Non-pigmented ciliary epithelial cell (primary cell): ENCODE data around the gene NCK2.
"Not testable (repeated sequence)": the region's sequence is repeated elsewhere in the genome, so short reads cannot be mapped to it uniquely, and the experiment has no call there.

Experiments
- DNase-seq: peaks from one replicate; pipeline ENCODE4 v3.0.0-alpha.2; 2010; ENCODE audit warnings: low read depth

The NCK2 gene

DNA sequence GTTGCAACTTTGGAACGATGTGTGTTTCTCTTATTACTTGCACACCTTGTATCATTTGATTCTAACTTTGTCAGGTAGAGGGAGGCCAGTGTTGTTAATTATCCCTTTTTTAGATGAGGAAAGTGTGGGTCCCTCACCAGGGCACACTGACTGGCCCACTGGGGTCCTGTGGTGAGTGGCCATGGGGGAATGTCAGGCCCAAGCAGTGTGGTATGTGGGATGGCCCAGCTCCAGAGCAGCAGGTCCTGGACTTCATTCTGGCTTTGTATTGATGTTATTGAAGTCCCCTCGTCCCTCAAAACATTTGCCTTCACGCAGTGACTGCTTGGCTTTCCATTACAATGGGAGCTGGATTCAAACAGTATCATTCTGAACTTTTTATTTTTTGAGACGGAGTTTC, 11.7 kb downstream of the NCK2 start:
- no peak for DNase-seq

DNA sequence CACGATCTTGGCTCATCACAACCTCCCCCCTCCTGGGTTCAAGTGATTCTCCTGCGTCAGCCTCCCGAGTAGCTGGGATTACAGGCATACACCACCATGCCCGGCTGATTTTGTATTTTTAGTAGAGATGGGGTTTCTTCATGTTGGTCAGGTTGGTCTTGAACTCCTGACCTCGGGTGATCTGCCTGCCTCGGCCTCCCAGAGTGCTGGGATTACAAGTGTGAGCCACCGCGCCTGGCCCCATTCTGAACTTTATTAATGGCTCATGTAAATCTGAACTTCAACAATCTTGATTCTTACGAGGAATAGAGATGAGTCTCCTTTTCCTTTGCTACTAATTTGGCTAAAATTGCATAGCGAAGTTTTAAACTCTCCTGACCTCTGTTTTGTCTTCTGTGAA, 12.2 kb downstream of the NCK2 start:
- DNase-seq: not testable (repeated sequence)

DNA sequence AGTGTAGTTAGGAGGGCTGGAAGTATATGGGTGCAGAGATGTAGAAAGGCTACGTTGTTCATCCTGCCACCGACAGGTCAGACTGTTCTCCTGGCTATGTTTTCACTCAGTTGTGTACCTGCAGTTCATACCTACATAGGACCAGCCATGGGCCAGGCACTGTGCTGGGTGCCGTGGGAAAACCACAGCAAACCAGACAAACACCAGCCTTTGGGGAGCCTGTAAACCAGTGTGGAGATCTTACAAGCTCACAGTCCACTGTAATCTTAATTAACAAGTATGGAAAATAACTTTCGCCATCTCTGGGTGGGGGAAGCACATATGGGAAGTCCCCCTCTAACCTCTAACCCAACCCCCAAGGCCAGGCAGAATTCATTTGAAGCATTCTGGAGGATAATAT, 12.7 kb downstream of the NCK2 start:
- no peak for DNase-seq

DNA sequence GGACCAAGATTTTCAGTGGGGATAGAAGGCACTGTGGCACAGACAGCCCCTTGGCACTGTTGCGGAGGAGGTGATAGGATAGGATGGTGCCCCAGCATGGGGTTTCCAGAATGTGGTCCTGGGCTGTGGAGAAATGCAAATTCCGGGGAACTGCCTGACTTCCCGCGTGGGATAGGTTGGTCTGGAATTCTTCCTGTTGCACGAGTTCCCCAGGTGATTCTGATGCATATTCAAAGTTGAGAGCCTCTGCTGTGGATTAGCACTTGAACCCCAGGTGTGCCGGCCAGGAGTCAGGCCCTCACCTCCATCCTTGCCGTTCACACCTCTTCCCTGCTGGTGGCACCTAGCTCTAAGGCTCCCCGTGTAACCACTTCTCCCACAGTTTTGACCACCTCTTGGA, 15.5 kb downstream of the NCK2 start:
- no peak for DNase-seq

DNA sequence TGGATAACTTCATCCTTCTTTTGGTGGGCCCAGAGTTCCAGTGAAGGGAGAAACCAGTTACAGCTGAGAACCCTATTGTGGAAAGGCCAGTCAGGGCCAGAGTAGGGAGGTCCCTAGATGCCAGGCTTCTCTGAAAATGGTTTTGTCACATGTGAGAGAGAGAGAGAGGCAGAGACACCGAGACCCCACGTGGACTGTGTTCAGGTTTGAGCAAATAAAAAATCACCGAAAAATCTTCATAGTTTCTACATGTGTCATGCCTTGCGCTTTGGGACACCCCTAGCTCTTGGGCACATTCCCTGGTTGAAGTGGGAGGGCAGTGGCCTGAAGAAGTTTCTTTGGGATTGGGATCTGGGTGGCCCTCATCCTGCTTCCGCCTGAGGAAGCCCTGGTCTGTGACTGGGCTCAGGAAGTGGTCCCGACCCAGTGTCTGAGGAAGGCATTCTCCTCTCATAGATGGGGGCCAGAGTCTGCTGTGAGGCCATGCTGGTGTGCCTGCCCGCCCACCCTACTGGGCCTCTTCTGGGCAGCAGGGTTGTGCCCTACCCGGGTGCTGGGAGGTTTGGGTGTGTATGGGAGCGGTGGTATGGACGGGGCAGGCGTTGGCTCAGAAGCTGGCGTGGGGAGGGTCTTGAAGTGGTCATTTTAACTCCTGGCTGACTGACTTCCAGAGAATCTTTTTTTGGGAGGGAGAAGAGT, 16.1 kb downstream of the NCK2 start:
- DNase-seq: no peak

DNA sequence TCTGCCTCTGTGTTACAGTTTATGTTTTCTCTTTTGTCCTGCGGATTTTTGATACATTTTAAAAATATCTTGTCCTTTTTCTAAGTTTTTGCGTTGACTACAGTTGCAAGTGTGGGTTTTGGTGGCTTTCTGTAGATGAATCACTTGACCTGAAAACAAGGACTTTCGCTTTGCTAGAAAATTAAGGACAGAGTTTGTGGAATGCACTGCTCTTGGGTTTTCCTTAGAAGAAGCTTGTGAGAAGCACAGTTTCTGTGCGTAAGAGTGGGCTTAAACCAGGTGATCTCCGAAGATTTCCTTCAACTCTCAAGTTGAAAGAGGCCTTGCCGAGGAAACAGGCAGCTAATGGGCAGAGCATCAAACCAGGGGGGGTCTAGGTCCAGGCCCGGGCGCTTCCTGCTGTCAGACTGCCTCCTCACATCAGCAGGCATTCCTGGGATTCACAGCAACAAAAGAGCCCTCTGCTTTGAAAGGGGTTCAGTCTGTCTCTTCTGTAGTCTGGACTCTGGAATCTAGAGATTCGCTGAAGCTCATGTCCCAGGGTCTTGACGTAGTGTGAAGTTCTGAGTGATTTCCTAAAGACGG, 17.3 kb downstream of the NCK2 start:
- DNase-seq: no peak

DNA sequence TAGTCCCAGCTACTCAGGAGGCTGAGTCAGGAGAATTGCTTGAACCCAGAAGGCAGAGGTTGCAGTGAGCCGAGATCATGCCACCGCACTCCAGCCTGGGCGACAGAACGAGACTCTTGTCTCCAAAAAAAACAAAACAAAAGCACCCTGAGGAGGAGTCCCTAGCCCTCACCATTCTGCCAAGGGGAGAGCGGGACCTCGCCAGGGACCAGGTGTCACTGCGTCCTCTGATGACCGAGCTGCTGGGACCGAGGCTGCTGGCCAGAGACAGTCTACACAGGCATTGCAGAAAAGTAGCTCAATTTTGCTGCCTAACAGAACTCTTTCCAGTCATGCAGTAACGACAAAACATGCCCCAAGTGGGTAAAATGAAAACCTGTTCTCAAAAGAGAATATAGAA, 18.4 kb downstream of the NCK2 start:
- DNase-seq: no peak

DNA sequence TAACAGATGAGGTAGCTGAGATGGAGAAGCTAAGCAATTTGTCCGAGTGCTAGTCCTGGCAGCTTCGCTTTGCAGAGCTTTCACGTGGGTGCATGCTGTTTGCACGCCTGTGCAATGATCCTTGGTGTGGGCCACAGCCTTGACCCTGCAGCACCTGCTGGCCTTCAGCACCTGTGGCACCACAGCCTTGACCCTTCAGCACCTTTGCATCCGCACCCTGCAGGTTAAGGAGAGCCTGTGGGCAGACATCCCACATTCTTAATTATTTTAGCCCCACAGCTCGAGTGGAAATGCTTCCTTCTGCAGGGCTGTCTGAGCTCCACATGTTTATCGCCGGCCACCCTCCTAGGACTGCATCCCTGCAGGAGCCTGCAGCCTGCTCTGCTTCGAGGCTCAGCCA, 19.3 kb downstream of the NCK2 start:
- DNase-seq: no peak

DNA sequence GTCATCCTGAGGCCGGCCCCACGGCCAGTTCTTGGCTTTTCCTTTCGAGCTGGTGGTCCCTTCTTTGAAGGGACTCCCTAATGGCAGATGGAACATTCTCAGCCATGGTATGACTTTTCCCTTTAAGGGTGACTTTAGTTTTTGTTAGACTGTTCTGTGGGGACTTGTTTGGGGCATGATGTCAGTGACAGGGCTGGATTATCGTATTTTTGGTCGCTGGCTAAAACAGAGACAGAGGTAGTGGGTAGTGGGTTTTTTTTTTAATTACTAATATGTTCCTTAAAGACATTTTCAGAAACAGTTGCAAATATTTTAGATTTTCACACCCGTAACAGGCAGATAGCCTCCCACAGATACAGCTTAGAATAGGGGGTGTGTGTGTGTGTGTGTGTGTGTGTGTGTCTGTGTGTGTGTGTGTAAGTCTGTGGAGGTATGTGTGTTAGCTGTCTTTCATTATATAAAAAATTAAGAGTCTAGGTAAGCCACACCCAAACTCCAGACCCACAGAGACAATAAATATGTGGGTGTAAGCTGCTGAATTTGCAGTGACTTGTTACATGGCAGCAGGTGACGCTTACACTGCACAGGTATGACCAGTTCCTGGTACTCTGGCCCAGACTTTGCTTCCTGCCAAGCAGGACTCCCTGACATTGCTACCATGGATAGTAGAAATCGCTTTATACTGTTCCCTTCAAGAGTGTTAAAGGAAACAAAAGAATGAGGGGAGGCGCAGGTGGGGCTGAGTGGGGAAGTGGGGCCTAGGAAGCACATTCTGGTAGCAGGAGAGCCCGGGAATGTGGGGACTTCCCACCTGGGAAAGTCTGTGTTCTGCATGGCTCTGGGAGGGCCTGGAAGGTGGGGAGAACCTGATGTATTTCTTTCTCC, 20.9 kb downstream of the NCK2 start:
- no peak for DNase-seq

DNA sequence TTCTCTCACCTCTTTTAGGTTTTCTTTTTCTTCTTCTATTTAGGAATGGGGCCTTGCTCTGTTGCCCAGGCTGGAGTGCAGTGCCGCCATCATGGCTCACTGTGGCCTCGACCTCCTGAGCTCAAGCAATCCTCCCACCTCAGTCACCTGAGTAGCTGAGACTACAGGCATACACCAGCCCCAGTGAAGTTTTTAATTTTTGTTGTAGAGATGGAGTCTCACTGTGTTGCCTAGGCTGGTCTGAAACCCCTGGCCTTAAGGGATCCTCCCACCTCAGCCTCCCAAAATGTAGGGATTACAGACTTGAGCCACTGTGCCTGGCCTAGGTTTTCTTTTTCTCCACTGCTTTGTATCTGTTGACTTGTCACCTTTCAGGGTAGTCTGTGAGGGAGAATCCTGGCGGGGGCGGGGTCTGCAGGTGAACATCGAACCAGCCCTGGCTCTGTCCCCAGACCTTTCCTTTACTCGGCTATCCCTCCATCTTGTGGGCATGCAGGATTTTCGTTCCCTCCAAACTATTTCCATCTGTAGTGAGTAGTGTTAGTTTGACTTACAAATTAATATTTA, 21.7 kb downstream of the NCK2 start:
- no peak for DNase-seq

DNA sequence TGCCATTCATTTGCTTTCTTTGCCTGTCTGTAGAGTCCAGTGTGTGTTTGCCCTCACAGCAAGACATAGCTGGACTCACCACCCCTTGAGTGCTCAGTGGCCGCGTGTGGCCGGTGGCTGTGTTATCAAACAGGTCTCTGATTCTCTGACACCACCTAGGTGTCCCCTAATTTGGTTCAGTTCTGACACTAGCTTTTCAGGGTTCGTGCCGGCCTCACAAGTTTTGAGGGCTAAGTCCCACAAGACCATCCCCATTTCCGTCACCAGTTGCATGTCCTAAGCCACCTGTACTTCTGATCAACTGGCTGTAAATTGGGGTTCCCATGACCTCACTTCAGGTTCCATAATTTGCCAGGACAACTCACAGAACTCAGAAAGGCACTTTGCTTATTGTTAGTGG, 23.5 kb downstream of the NCK2 start:
- DNase-seq: no peak

DNA sequence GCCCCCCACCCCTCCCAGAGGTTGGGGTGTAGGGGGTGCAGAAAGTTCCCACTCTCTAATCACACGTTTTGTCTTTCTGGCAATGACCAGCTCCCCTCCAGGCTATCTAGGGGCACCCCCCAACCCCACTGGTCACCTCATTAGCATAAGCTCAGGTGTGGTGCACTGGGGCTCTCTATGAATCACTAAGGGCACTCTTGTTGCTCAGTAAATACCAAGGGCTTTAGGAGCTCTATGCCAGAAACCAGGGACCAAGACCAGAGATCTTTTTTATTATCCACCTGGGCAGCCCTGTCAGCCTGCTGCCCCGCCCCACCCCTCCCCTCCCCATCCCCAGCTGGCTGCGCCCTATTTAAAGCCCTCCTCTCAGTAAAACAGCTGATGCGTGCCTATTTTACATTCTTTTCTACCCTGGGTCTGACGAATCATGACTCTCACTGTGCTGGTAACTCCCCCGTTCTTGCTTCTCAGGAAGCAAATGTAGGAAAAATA, 24.3 kb downstream of the NCK2 start:
- DNase-seq: no peak

DNA sequence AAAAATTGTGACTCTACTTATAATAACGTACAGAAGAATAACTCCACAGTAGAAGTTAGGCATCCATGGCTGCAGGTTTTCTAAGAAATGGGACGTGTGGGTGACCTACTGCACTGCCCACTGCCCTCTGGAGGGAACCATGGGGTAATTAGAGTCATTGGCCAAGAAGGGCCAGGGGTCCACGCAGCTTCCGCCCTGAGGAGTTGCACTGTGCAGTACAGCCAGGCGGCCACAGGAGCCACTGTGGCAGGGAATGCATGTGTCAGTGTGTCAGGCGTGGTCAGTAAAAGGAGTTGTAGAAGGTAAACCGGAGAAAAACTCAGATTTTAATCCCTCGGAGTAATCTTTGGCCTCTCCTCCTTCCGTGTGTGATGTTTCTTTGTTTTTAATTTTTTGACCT, 24.8 kb downstream of the NCK2 start:
- DNase-seq: no peak

DNA sequence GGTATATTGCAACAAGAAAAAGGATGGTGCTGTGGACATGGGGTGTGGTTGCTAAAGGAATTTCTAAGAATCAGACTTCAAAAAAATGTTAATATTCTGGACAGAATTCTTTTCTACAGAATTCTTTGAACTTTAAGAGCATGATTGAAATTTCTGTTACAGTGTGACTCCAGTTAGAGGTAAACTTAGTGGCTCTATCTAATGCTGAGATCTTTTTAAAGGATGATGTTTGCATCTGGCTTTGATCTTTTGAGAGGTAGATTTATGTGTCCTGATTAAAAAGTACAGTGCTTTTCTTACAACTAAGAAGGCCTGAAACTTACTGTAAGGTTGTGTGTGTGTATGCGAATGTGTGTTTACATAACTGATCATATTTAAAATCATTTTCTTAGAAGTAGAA, 25.4 kb downstream of the NCK2 start:
- DNase-seq: no peak

DNA sequence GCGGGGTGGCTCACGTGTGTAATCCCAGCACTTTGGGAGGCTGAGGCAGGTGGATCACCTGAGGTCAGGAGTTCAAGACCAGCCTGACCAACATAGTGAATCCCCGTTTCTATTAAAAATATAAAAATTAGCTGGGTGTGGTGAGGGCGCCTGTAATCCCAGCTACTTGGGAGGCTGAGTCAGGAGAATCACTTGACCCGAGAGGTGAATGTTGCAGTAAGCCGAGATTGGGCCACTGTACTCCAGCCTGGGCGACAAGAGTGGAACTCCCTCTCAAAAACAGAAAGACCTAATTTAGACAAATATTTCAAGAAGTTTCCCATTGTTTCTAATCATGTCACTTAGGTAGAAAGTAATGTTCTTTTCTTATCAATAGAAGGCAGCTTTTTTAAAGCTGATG, 26.6 kb downstream of the NCK2 start:
- not testable (repeated sequence) for DNase-seq

DNA sequence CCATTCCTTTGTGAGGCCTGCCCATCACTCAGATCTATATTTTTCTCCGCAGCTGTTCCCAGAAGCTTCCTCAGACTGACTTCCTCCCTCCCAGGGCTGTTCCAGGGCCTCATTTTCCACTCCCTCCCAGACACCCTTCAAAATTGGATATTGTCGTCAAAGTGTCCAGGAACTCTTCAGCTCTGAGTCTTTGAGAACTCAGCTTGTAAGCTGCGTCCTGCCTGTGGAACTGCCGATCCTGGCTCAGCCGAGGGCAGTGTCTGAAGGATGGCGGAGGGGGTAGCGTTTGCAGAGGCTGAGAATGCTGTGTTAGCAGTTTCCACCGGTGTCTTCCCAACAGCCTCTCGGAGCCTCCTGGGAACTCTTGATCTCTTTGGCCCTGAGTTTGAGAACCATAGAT, 27.1 kb downstream of the NCK2 start:
- no peak for DNase-seq

DNA sequence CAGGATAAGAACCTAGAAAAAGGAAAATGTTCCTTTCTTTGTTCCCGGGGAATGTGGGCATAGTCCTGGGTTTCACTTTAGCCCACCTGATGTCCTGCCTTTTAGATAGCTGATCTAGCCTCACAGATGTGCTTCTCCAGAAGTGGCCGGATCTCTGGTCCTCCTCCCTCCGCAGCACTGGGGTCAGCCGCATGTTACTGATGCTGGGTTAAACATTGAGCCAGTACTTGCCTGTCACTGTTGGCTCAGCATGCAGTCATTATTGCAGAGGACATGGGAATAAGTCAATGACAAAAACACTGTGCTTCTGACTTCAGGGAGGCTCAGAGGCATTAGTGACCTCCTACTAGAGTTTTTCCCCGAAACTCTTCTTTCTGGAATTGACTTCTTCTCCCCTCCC, 27.6 kb downstream of the NCK2 start:
- no peak for DNase-seq

DNA sequence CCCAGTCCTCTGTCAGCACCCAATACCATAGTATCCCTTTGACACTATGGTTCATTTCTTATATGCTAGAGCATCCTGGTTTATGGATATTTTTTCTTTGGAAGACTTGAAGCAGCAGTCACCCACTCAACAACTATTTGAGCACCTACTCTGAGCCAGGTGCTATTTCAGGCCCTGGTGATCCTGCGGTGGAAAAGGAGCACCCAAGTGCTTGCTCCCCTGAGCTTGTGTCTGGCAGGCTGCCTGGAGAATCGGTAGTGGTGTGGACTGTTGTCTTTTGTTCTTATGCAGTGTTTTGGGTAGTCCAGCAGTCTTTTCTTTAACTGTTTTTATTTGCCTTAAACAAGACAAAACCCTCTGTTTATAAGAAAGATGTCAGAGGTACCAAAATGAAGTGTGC, 28.9 kb downstream of the NCK2 start:
- DNase-seq: no peak

DNA sequence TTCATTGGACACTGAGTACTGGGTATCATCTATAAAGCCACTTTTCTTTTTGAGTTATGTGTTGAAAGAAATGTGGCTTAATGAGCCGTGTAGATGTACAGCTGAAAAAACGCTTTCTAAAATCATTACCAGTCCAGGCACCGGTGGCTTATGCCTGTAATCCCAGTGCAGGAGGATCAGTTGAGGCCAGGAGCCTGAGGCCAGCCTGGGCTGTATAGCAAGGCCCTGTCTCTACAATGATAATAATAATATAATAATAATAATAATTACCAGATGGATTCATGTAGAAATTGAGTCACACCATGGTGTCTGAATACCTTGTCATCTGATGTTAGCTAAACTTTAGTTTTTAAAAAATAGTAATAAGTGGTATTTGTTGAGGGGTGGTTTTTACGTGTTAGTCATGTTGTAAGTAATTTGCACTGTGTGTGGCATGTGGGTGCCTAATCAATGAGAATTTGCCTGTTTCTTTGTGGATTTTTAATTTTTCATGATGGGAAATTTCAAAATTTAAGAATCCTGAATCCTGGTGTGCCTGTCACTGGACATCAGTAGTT, 30.1 kb downstream of the NCK2 start:
- no peak for DNase-seq

DNA sequence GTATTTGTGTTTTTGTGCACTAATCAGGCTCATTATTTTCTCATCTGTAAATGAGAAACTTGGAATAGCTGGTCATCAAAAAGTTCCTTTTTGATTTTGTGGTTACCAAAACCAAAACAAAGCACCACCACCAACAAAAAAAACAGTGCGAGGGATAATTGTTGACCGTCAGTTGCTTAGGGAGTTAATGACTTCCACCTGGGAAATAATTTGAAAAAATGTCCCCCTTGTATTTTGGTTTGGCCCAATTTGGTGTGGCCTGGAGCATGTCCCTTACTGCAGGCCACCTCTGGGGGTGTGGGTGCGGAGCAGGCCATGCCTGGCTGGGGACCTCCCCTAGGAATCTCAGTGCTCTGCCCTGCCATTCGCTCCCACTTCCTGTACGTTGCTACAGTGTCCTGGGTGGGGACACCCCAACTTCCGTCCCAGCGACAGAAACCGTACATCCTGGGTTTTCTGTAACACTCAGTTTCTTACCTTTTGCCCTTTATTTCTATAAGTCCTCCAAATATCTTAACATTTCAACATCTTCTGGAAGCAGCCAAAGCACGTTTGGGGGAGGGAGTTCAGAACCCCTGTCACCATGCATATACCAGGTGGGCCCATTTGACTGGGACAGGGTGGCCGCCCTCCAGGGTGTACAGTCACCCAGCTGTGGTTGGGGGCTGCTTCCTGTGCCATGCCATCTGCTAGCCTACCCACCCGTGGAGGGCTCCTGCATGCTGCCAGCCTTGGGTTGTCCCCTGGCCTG, 31.3 kb downstream of the NCK2 start:
- DNase-seq: no peak

DNA sequence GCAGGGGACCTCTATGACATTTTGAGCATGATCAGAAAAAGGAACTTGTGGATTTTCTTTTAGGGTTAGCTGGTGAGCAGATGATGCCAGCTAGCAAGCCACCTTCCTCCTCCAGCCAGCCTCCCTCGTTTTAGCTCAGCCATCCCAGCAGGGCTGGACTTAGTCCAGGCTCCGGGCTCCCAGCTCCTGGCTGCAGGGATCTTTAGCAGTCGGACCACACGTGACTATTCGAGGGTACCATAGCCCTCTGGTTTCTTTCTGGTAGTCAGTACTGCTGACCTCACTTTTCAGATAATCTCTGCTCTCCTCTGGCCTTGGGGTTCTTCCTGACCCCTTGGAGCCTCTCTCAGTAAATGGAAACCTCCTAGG, 31.8 kb downstream of the NCK2 start:
- no peak for DNase-seq

DNA sequence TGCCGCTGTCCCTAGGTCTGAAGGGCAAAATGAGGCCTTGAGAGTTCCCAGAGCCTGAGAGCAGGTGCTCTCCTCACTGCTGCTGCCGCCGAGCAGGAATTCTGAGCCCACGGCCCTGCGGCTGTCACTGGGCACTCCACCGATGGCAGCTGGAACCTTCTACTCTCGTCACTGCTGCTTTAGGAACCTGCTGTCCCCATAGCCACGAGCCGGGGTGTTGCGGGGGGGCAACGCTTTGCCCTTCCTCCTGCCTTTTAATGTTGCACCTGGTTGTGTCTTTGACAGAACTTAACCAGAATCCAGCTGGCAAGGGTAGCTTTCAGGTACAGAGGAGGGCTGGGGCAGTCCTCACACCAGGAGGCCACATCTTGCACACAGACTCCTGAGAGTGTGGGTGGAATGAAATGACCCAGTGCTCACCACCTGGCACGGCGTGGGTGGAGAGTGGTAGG, 32.3 kb downstream of the NCK2 start:
- no peak for DNase-seq
